GM12865 (cell line): ENCODE results near the gene ENPP1.

Source experiments
- DNase-seq: peaks from one replicate; pipeline ENCODE4 v3.0.0; 2010; ENCODE audit warnings: low read depth
- H3K4me3 ChIP-seq: 2 replicates; pipeline ENCODE4 v1.5.1; 2011; ENCODE audit warnings: mild to moderate bottlenecking, low read depth, low read length, control low read depth
- TF ChIP-seq, protein P1 (sequence below): IDR thresholded peaks from 2 replicates; pipeline ENCODE4 v1.5.1; 2011; ENCODE audit warnings: low read length, control low read depth, low read depth, inconsistent platforms; ENCODE audit not compliant: insufficient read depth; ENCODE audit errors: missing control alignments

Gene ENPP1

DNA sequence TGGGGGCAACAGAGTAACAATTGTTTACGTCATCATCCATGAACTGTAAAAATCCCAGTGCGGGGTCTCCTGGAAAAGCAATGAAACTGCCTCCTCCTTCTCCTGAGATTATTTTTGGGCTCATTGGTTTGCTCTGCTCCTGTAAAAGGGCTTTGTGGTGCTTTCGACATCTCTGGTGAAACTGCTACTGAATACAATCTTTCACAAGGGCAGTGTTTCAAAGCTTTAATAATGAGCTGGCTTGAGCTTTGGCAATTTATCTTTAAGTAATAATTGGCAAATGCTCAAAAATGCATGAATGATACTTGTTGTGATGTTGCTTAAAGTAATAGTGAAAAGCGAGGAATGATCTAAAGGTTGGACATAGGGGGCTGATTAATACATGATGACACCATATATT is 43.5 kb upstream of the ENPP1 start:
- no peak for DNase-seq
- no peak overlapping the region for H3K4me3 ChIP-seq
- TF ChIP-seq, protein P1, sequence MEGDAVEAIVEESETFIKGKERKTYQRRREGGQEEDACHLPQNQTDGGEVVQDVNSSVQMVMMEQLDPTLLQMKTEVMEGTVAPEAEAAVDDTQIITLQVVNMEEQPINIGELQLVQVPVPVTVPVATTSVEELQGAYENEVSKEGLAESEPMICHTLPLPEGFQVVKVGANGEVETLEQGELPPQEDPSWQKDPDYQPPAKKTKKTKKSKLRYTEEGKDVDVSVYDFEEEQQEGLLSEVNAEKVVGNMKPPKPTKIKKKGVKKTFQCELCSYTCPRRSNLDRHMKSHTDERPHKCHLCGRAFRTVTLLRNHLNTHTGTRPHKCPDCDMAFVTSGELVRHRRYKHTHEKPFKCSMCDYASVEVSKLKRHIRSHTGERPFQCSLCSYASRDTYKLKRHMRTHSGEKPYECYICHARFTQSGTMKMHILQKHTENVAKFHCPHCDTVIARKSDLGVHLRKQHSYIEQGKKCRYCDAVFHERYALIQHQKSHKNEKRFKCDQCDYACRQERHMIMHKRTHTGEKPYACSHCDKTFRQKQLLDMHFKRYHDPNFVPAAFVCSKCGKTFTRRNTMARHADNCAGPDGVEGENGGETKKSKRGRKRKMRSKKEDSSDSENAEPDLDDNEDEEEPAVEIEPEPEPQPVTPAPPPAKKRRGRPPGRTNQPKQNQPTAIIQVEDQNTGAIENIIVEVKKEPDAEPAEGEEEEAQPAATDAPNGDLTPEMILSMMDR, result no peak

DNA sequence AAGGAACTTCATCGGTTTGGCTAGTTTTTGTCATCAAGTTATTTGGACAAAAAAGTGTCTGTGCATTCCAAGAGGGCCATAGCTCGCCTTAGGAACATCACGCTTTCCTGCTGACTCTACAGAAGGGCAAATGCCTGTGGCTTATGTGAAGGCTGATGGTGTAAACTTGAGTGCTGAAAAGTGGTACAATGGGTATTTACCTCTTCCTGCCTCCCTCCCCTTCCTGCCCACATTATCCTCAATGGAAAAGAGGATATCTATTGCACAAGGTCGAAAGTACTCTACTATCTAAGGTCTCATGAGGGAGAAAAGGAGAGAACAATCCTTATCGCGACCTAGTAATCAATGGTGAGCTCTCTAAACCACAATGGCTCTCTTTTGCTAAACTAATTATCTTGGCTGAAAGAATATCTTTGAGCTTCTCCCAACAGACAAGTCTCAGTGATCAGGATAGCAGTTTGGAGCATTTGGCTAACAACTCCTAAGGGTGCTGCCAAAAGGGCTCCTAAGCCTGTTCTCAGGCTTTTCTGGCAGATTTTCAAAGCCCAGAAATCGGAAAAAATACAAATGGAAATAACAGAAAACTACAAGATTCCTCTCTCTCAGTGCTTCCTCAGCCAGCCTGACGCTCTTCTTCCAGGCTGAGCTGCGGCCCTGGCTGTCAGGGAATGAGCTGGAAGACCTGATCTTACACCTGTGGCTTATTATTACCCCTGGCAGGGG is 42.6 kb upstream of the ENPP1 start:
- no peak for DNase-seq
- TF ChIP-seq, protein P1, result no peak

DNA sequence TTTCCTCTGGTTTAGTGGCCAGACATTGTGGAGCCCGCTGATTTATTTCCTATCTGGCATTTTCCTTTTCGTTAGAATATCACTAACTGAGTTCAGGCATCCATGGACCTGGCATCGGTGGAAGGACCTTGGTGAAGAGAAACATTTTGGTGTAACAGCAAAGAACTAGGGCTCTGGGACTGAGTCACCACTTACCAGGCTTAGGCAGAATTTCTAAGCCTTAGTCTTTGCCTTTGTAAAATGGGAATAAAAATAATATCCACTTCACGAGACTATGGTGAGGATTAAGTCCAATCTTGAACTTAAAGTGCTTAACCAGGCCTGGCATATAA is 42.0 kb upstream of the ENPP1 start:
- H3K4me3 ChIP-seq, result no peak overlapping the region
- DNase-seq, result no peak
- TF ChIP-seq, protein P1, result no peak

More for the DNA sequence above, 42.6 kb upstream of the ENPP1 start:
- no peak overlapping the region for H3K4me3 ChIP-seq

DNA sequence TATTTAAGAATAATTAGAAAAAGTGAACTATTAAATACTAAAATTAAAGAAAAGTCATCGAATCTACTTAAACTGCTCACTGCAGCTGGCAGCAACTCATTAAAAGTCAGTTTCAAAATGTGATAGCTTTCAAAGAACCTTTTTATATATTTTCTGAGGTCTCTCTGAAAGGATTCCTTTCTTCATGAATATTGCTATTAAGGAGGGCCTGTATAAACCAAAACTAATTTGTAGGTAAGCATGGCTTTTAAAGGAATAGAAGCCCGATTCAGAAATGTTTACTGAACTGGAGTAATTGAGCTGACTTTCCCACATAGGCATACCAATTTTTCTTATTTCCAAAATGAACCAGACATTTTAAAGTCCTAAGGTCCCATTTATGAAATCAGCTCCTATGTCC is 41.2 kb upstream of the ENPP1 start:
- no peak for DNase-seq
- TF ChIP-seq, protein P1, result no peak
- no peak overlapping the region for H3K4me3 ChIP-seq

DNA sequence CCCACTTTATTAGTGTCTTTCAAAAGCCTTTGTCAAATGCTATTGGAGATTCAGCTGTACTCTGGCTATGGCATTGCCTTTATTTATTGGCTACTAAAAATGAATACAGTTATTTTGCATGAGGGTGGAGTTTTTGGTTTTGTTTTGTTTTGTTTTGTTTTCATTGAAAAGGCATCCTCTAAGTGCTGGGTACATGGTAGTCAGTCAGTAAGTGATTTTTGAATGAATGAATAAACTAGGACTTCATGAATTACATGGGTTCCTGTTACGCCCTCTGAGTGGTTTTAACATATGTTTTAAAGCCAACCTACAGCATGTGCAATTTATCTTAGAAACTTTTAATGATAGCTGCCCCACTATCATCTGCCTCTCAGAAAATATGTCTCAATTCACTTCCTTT is 38.9 kb upstream of the ENPP1 start:
- DNase-seq, result no peak
- TF ChIP-seq, protein P1, result no peak
- no peak overlapping the region for H3K4me3 ChIP-seq

DNA sequence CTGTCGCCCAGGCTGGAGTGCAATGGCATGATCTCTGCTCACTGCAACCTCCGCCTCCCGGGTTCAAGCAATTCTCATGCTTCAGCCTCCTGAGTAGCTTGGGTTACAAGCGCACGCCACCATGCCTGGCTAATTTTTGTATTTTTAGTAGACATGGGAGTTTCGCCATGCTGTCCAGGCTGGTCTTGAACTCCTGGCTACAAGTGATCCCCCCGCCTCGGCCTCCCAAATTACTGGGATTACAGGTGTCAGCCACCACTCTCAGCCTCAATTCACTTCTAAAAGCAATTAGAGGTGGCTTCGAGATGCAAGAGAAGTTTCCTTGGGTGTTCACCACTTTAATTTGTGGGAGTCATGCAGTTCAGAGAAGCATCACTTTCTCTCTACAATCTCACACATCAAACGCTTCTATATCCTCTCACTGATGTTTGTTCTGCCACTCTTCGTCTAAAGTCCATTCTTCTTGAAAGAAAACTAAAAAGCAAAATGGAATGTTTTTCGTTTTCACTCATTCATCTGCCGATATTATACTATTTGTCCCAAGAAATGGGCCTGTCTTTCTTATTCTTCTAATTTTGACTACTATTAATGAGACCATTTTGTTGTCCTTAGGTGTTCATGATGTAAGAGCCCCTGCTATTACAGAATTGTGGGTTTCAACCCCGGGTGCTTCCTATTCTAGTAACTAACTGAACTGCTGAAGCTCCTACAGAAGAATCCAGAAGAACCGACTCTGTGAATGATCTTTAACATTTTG is 38.3 kb upstream of the ENPP1 start:
- no peak for DNase-seq
- TF ChIP-seq, protein P1, result no peak
- no peak overlapping the region for H3K4me3 ChIP-seq
